GM19324 (cell line): ENCODE data around the gene WWOX.

Source experiments
- ATAC-seq: cut with Tn5 transposase; IDR thresholded peaks from one replicate; pipeline ENCODE4 v1.9.1; 2021; ENCODE audit warnings: mild to moderate bottlenecking, moderate library complexity; ENCODE audit not compliant: unreplicated experiment, low FRiP score

The WWOX gene

DNA sequence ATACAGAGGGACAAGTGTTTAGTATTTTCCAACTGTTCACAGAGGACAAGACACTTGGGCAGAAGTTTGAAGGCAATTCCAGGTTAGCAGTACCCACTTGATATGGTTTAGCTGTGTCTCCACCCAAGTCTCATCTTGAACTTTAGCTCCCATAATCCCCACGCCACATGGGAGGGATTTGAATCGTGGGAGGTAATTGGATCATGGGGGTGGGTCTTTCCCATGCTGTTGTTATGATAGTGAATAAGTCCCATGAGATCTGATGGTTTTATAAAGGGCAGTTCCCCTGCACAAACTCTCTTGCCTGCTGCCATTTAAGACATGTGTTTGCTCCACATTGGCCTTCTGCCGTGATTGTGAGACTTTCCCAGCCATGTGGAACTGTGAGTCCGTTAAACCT lies 832.2 kb downstream of the WWOX start:
- ATAC-seq: no peak

DNA sequence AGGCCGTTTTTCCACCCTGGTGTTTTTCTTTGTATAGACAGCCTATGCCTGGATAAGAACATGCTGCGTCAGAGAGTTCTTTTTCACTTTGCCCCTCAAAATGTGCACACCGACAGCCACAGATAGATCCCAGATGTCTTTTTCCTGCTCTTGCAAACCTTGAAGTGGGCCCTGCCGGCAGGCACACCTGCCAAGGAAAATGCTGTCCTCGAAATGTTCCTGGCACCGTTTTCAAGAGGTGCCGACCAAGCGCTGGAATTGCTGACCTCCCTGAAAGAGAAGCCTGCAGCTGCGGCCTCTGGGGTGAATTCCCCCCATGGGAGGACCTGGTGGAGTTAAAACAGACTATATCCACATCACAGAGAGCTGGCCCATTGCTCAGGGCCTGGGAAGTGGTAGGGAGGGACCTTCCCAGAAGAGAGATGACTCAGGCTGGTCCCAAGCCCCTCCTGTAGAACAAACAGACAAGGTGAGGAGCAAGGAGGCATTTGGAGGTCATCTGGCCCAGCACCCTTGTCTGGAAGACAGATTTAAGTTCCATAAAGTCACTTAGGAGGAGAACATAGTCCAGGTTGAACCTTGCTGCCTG lies 833.0 kb downstream of the WWOX start:
- ATAC-seq: no peak

DNA sequence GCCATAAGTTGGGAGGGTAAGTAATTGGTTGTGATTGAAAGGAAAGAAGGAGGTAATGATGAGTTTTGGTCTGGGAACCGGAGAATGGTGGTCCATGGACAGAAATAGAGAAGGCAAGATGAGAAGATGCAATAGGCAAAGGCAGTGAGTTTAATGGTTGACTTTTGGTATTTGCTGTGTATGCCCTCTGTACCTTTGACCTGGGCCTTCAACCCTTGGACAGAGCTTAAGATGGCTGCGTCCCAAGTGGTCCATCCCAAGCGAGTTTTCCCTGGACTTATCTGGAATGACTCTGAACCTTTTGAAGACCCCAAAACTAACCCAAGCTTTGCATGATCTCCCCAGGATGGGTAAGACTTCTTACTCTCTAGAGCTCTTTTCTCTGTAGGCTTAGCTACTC lies 836.6 kb downstream of the WWOX start:
- ATAC-seq: no peak

DNA sequence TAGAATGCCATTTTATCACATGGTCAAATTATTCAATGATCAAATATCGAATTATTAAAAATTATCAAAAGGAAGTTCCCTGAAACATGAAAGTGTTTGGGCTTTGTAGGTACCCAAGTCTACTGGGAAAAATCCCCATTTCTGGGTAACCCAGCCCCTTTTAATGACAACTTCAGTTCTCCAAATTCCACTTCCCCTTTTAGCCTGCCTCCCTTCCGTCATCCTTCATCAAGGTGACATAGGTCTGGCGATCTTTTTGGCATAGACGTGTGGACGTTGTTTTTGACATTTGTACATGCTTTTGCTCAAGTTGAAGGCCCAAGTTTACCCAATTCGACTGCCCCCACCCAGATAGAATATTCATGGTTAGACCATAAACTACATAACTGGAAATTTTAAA lies 840.1 kb downstream of the WWOX start:
- ATAC-seq: no peak

DNA sequence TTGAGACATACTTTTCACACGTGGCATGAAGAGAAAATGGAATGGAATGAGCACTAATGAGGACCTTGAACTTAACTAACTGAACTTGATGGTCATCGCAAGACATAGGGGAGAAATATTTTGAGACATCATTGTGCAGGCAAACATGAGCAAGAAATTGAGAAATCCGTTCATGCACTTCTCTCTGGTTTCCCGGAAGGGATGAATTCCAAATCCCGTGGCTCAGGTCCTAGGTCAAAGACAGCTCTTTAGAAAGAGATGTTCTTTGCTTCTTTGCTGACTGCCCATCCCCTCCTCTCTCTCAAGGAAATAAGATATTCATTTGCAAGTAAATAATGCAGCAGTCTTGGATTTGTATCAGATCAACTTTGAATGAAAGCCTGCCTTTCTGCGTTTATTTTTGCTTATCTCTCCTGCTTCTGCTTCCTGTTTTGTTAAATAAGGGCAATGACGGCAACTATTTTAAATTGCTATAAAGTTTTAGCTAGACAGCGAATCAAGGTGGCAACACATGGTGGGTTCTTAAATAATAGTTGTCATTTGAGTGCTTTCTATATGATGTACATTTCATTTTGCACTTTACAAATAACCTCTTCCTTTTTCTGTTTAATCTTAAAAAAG lies 843.3 kb downstream of the WWOX start:
- no peak for ATAC-seq

DNA sequence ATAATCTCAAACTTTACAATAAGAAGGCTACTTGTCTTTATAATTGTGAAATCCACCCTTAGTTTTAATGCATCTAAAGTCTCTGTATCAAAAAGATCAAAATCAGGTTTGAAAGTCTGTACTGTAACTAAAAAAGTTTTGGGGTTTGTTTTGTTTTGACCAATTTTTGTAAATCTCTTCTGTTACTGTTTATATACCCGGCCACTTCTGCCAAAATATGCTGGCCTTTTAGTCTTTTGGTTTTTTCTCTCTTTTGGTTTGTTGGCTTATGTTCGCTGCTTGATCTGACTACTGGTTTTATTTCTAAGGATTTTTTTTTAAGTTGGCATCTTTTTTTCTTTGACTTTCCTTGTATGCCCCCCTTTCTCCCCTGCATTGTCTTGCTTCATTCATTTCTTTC lies 845.9 kb downstream of the WWOX start:
- no peak for ATAC-seq

DNA sequence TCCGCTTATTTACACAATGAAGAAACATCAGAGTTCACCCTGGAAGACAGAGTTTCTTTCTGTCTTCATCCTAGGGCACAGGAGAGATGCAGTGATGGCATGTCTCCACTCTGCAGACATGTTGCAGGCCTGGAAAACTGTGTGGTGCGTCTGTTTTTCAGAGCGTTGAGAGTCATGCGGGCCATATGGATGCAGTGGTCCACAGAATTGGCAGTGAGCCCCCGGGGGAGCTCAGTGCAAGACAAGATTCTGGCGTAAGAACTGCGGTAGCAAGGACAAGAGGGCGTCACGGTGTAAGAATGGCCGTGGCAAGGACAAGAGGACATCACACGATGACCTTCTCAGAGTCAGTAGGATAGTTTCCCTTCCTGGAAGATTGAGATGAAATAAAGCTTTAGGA lies 847.1 kb downstream of the WWOX start:
- ATAC-seq: no peak

DNA sequence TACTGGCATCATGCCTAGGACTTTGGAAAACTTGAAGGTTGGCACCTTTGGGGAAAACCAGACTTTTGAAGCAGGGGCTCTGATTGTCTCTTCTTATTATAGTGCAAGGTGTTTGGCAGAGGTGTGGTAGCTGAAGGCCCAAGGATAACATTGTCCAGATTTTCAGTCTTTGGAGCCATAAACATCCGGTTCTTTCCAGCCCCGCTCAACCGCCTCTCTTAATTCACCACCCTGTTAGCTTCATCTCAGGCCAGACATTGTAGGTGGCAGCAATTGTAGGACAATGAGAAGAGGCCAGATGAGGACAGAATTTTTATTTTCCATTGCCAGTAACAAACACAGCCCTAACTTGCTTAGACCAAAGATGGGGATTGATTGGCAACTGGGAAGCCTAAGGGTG lies 851.3 kb downstream of the WWOX start:
- ATAC-seq: no peak

DNA sequence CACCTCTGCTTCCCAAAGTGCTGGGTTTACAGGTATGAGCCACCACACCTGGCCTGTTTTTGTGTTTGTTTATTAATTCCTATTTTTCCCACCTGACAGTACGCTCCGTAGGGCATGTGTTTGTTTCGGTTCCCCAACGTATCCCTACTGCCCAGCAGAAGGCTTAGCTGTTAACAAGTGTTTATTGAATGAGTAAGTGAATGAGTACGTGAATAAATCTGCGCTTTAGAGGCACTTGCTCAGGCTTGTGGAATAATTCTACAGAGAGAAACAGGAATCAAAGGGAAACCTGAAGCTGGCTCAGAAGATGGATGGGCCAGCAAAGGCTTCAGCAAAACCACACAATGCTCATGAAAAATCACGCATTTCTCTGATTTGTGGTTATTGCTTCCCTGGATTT lies 853.2 kb downstream of the WWOX start:
- no peak for ATAC-seq

DNA sequence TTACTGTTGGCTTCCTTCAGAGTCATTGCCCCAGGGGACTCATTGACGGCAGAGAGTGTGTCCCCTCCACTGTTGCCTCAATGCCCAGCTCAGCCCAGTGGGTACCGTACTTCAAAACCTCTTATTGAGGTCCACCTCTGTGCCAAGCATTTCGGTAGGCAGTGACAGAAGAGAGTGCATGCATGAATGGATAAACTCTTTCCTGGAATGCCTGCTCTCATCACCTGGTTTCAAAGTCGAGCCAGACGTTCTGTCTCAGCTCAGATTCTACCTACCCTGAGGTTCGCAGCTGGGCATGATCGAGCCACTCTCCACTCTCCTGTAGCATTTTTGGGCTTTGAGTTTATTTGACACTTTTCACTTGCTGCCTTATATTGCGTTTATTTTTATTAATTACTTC lies 854.1 kb downstream of the WWOX start:
- no peak for ATAC-seq

DNA sequence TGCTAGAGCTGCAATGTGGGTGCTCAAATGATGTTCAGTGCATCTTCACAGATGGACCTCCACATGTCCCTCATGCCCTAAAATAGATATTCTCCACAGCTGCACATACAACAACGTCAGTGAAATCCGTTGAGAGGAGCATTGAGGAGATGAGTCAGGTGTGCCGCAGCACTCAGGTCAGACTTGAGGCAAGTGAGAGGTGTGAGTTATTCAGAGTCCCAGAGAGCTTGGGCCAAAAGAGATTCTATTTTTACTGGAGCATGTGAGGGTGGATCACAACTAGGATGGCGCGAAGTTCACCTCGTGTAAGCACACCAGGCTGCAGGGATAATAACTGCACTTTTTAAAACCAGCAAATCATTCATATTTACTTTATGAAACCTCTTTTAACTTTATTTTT lies 855.8 kb downstream of the WWOX start:
- ATAC-seq: no peak

DNA sequence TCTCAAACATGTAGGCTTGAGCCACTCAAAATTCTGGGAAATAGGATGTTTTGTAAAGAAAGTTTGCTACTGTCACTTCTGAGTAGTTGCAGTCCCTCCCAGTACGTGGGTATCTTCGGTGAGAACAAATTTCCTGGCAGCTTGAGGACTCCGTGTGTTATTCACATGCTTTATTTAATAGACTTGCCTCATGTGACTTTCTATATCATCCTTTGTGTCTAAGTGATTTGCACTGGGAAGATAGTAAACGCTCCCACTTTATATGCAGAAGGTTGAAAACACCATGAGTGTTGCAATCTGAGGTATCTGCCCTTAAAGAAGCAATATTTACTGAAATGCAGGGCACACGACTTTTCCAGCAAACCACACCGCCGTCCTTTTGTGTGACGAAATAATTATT lies 857.4 kb downstream of the WWOX start:
- no peak for ATAC-seq

DNA sequence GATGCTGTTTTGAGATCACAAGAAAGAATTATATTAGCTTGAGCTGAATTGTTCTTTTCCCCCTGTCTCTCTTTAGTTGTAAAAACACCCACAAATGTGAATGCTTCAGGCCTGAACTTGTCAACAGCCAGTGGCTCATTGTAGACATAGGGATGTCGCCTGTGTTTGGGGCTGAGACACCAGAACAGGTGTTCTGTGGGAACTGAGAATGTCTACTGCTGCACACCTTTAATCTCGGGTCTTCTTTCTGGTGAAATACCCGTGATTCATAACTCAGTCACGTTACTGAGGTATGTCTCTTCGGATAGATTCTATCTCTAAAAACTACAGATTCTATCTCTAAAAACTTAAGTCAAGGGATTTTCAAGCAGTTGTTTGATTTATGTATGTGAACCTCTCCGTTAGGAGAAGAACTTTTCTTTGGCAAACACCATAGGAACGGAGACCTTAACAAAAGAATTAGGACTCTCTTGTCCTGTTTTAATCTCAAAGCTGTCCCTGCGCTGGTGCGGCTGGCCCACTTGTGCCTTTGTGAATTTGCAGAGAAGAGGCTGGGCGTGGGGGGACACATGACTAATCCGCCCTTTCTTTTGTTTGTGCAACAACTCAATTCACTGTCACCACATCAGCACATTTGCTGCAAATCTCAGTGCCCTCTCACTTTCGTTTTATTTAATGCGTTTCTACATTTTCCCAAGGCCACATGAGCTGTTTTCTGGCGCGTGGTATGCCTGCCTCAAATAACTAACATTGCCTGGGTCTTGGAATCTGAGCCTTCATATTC lies 858.1 kb downstream of the WWOX start:
- no peak for ATAC-seq

DNA sequence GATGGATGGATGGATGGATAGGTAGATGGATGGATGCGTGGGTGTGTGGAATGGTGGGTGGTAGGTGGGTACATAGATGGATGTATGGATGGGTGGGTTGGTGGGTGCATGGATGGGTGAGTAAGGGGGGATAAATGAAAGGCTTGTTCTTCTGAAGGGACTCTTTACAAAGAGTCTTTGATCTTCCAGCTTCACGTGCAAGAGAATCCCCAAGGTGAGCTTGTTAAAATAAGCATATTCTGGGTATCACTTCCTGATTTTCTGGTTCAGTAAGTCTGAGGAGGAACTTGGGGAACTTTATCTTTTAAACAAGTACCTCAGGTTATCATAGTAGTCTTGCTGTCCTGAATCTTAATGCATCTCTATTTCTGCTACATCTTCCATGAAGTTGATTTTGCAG lies 862.0 kb downstream of the WWOX start:
- no peak for ATAC-seq

DNA sequence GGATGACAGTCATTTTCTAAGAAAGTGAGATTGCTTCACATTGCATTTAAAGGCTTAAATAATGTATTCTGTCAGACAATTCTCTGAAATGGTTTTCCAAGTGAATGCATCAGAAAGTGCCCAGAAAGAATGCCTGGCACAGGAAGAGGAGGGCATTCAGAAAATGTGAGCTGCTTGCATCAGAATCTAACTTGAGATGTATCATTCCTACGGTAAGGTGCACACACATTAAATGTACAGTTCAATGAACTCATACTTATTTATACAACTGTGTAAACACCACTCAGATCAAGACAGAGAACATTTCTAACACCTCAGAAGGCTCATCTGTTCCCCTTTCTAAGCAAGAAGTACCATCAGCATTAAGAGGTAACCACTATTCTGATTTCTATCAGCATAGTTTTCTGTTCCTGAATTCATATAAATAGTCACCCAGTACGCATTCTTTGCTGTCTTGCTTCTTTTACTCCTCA lies 863.0 kb downstream of the WWOX start:
- ATAC-seq: no peak

DNA sequence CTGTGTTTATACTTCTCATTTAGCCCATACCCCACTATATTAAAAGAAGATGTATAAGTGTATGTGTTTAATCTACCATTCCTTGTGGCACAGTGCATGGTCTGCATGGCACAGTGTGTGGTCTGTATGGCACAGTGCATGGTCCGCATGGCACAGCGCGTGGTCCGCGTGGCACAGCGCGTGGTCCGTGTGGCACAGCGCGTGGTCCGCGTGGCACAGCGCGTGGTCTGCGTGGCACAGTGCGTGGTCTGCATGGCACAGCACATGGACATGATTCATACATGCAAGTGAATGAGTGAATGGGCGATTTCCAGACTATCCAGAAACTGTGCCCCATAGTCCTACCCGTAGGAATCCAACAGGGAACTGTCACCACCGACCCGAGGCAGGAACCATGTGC lies 868.5 kb downstream of the WWOX start:
- ATAC-seq: no peak

DNA sequence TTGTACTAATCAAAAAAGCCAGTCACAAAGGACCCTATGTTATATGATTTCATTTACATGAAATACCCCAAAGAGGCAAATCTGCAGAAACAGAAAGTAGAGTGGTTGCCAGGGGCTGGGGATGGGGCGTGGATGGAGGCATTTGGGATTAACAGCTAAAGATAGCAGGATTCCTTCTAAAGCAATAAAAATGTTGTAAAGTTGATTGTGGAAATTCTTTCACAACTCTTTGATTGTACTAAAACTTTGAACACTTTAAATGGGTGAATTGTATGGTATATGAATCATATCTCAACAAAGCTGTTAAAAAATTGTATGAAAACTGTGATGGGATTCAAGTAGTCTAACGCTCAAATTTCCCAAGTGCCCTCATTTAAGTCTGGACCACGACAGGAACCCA lies 870.3 kb downstream of the WWOX start:
- ATAC-seq: no peak

DNA sequence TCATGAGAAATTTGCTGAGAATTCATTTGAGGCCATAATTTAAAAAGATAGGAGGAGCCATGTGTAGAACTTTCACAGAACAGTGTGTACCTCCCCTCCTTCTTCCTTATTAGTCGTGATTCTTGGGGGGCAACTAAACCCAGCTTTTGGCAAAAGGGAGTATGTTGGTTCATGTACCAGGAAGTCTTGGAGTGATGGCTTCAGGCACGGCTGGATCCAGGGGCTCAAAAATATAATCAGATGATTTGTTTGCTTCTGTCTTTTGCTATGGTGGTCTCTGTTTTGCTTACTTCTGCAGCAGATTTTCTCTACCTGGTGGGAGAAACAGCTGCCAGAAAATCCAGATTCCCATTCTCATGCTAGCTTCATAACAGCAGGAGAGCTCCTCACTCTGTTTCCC lies 871.2 kb downstream of the WWOX start:
- ATAC-seq: no peak

DNA sequence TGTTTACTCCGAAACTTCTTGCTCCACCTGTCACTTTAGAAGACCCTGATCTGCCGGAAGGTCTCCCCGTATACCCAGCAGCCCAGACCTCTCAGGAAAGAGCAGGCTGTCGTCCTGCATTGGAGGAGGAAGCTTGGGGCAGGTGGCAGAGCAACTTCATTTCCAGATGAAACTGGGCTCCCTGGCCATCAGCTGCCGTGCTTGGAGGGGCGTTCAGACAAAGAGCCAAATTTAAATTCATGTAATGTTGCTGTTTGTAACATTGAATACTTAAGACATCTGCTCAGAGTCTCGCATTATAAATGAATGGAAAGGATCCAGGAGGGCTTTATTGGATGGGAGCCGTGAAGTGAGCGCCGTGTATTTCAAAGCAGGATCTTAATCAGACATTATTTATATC lies 872.6 kb downstream of the WWOX start:
- no peak for ATAC-seq

DNA sequence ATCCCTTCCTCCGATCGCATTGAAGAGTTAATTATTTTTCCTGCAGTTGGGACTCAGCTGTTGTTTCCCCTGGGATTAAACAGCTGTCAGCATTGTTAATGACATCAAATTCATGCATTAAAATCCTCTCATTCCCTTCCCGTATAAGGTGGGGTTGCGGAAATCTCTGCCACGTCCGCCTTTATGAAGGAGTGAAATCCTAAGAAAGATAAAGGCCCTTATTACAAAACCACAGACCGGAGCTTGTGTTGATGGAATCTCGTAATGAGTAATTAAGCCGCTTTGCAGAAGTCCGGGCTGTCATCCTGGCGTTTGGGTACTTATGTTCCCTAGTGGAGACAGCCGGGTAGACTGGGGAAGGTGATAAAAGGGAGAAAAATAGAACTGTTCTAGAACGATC lies 873.5 kb downstream of the WWOX start:
- ATAC-seq: no peak

DNA sequence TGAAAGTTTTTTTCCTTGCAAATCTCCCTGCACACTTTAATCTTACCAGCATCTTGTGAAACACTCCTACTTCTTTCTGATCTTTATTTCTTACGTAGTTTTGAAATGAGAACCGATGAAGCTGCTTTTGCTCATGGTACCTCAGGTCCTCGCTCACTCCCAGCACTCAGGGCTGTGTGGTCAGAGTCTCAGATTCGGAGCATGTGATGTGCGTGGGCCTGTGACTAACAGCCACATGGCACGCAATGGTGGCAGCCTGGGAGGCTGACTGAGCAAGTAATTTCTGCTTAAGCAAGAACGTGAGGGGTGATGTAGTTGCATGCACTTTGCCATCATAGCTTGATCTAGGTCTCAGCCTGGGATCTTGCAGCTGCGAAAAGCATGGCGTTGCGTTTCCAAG lies 876.8 kb downstream of the WWOX start:
- ATAC-seq: no peak

DNA sequence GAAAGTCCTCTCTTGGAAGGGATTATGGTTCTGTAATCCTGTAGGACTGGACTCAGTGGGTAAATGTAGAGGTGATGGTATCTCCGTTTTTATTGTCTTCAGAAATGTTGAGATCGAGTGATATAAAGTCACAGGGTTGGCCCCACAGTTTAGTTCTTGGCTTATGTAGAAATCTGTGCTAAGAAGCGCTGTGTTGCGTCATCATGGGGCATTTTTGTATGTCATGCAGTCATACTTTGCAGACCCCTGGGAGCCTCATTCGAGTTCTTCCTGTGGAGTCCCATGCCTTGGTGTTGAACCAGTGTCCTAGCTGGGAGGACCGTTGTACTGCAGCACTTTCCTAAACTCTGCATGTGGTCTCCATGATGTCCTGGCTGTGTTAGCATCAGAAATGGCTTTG lies 881.4 kb downstream of the WWOX start:
- ATAC-seq: no peak
